ENCODE measurements around the gene PLIN4. TPM values are rescaled to one million over a fixed set of nuclear protein-coding genes. Genes with fewer than 3 reads are reported as not detected.

The PLIN4 gene
- total and polyA plus RNA-seq, 10 of the 15 experiments (the other 5 are each of a cell fraction or from before 2014, with no cell fraction given): 0.01 to 0.11 (median 0.05) TPM; not detected in 2

- Histone ChIP-seq H3K36me3 (ENCODE audit: control insufficient read depth in 2 of 2, insufficient read depth in 2 of 2, low read length in 1 of 2) (no peaks in the 10 kb centered on the region), H3K27me3 (replicated peaks in 1 of 2; ENCODE audit: control insufficient read depth in 2 of 2, insufficient read depth in 2 of 2, low read length in 1 of 2) (no peaks in the 10 kb centered on the region), H2AFZ (ENCODE audit: control insufficient read depth, low read depth, low read length) (no peak overlapping the region), H3K9ac (ENCODE audit: control insufficient read depth, insufficient read depth, low read length) (no peak overlapping the region), H3K79me2 (ENCODE audit: control insufficient read depth, insufficient read depth, low read length) (no peaks in the 10 kb centered on the region), H4K20me1 (ENCODE audit: control insufficient read depth, insufficient read depth) (no peaks in the 10 kb centered on the region), H3K4me2 (ENCODE audit: control insufficient read depth, insufficient read depth) (no peak overlapping the region), H3K27ac (ENCODE audit: control insufficient read depth, insufficient read depth) (no peak overlapping the region), H3K9me3 (replicated peaks; ENCODE audit: control insufficient read depth, insufficient read depth, low read length) (no peaks in the 10 kb centered on the region), H3K4me1 (ENCODE audit: control insufficient read depth, insufficient read depth, low read length) (no peaks in the 10 kb centered on the region), H3K4me3 (no peak overlapping the region)
- FAIRE-seq: no peak
- no peak for ATAC-seq
- intact Hi-C loops (cut with micrococcal nuclease; ENCODE audit: unreplicated experiment) (no loop called here), in situ Hi-C loops (cut with MboI) (no loop called here)
- ChIA-PET SMC1A (ENCODE audit: uncharacterized antibody, unreplicated experiment) (no interaction called here), CTCF (interaction anchor here (0.5 to 1.6 kb wide), 6 partner anchors 13 to 255 kb away, joined by 3 to 7 read pairs (median 4); partner anchors contain the start of gene LRG1), POLR2A (no interaction called here), RAD21 (ENCODE audit: unreplicated experiment) (interaction anchor here (0.8 kb wide), 1 partner anchor 115 kb away, joined by 4 read pairs; no protein-coding TSS in a partner anchor)
- TF ChIP-seq, protein P1, sequence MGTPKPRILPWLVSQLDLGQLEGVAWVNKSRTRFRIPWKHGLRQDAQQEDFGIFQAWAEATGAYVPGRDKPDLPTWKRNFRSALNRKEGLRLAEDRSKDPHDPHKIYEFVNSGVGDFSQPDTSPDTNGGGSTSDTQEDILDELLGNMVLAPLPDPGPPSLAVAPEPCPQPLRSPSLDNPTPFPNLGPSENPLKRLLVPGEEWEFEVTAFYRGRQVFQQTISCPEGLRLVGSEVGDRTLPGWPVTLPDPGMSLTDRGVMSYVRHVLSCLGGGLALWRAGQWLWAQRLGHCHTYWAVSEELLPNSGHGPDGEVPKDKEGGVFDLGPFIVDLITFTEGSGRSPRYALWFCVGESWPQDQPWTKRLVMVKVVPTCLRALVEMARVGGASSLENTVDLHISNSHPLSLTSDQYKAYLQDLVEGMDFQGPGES (IDR thresholded peaks at IDR 0.05): no peak
- TF ChIP-seq, protein P2, sequence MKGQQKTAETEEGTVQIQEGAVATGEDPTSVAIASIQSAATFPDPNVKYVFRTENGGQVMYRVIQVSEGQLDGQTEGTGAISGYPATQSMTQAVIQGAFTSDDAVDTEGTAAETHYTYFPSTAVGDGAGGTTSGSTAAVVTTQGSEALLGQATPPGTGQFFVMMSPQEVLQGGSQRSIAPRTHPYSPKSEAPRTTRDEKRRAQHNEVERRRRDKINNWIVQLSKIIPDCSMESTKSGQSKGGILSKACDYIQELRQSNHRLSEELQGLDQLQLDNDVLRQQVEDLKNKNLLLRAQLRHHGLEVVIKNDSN (IDR thresholded peaks at IDR 0.05; ENCODE audit: borderline replicate concordance, extremely low read length, insufficient read depth, low read depth, low read length): no peak
- TF ChIP-seq GATAD2B (conservative IDR thresholded peaks at IDR 0.05; ENCODE audit: low read depth) (no peak), SREBF1 (IDR thresholded peaks at IDR 0.05; ENCODE audit: low read length) (no peak), CEBPB (IDR thresholded peaks at IDR 0.05; ENCODE audit: borderline replicate concordance in 1 of 2, low read depth in 2 of 2, low read length in 2 of 2) (no peak), CHD1 (IDR thresholded peaks at IDR 0.05; ENCODE audit: low read depth, low read length) (no peak), SP1 (IDR thresholded peaks at IDR 0.05; ENCODE audit: low read depth, low read length) (no peak), POLR2AphosphoS2 (IDR thresholded peaks at IDR 0.05; ENCODE audit: low read depth, low read length) (no peak), CEBPZ (IDR thresholded peaks at IDR 0.05; ENCODE audit: low read depth, low read length) (no peak), MTA2 (IDR thresholded peaks at IDR 0.05; ENCODE audit: low read depth) (no peak), SIX5 (IDR thresholded peaks at IDR 0.05; ENCODE audit: low read depth, low read length, severe bottlenecking) (no peak), CREM (IDR thresholded peaks at IDR 0.05; ENCODE audit: low read depth) (no peak), ZNF217 (IDR thresholded peaks at IDR 0.05) (no peak), TARDBP (IDR thresholded peaks at IDR 0.05; ENCODE audit: borderline replicate concordance) (no peak), NR2C1 (IDR thresholded peaks at IDR 0.05) (no peak)
- TF ChIP-seq, protein P3, sequence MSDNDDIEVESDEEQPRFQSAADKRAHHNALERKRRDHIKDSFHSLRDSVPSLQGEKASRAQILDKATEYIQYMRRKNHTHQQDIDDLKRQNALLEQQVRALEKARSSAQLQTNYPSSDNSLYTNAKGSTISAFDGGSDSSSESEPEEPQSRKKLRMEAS (IDR thresholded peaks at IDR 0.05; ENCODE audit: low read depth, low read length): no peak
- BruUV-seq (replicated peaks): no TSS peak
- no peak for DNase-seq (ENCODE audit: low read depth, low spot score)
- WGBS (ENCODE audit: insufficient coverage, insufficient replicate concordance, low lambda C conversion rate, missing lambda C conversion rate): 56% methylated on average over 9 of the region's 11 CpGs
These were observed 3.0 kb upstream of the PLIN4 start for GRCh38 chr19:4521170-4521887.
